ENCODE measurements around the gene FGD2.

FGD2 gene

GRCh38 chr6:37056112-37056403 lies 50.6 kb downstream of the FGD2 start:
- H3F3A ChIP-seq (ENCODE audit: insufficient read depth, low read length) = no peaks in the 10 kb centered on the region
- H3K9ac ChIP-seq (ENCODE audit: low read length) = no peak overlapping the region
- no peaks in the 10 kb centered on the region for H3K9me3 ChIP-seq (ENCODE audit: low read length)
- H3K36me3 ChIP-seq (ENCODE audit: insufficient read depth, low read length) = no peaks in the 10 kb centered on the region
- H3K27ac ChIP-seq (ENCODE audit: low read depth, low read length, poor library complexity, severe bottlenecking) = no peak overlapping the region
- H3K4me3 ChIP-seq (ENCODE audit: low read depth, low read length, poor library complexity, severe bottlenecking) = no peak overlapping the region
- H4K20me1 ChIP-seq (ENCODE audit: insufficient read depth, low read length) = no peaks in the 10 kb centered on the region
- no peak overlapping the region for H3K4me2 ChIP-seq (ENCODE audit: low read length)
- H3K27me3 ChIP-seq (ENCODE audit: insufficient read depth, low read length) = no peaks in the 10 kb centered on the region
- H3K9me2 ChIP-seq (ENCODE audit: low read depth, low read length) = no peaks in the 10 kb centered on the region
- peaks cover 44% of the 10 kb centered on the region for H3K4me1 ChIP-seq (ENCODE audit: insufficient read depth, low read length, severe bottlenecking)
- H2AFZ ChIP-seq (ENCODE audit: low read length) = no peak overlapping the region
- no peaks in the 10 kb centered on the region for H3K79me2 ChIP-seq (ENCODE audit: insufficient read depth, low read length)
- TF ChIP-seq CTCF (IDR thresholded peaks at IDR 0.05; ENCODE audit: low read length) (no peak), EZH2 (IDR thresholded peaks at IDR 0.05; ENCODE audit: borderline replicate concordance, low read length) (no peak)

DNA sequence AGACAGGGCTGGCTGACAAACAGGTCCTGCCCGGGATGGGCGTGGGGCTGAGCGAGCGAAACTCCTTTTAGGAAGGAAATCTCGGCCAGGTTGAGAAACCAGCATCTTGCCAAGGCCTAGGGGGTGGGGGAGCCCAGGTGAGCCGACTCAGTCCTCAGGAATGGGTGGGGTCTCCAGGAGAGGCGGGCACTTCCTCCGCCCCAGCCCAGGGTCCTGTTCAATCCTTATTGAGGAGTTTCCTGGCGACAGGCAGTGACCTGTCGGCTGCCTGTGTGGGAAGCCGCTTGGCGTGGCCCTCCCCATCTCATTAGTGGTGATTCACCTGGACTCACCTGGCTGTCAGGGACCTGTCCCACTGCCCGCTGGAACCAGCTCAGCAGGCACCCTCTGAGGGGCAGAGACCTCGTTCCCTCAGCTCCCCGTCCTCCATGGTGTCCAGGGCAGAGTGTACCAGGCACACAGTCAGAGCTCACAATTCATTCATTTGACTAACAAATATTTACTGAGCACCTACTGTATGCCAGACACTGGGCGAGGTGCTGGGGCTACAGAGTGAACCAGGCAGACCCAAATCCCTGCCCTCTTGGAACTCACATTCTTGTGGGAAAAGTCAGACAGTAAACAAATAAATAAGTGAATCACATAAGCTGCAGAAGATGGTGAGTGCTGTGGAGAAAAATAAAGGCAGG lies 51.1 kb downstream of the FGD2 start:
- TF ChIP-seq CTCF (IDR thresholded peaks at IDR 0.05; ENCODE audit: low read length) (no peak), EZH2 (IDR thresholded peaks at IDR 0.05; ENCODE audit: borderline replicate concordance, low read length) (no peak)
- H3K9me2 ChIP-seq (ENCODE audit: low read depth, low read length) = no peaks in the 10 kb centered on the region
- no peaks in the 10 kb centered on the region for H3K36me3 ChIP-seq (ENCODE audit: insufficient read depth, low read length)
- H3K9ac ChIP-seq (ENCODE audit: low read length) = no peak overlapping the region
- H3K4me2 ChIP-seq (ENCODE audit: low read length) = no peak overlapping the region
- H3K27ac ChIP-seq (ENCODE audit: low read depth, low read length, poor library complexity, severe bottlenecking) = no peak overlapping the region
- no peaks in the 10 kb centered on the region for H3K9me3 ChIP-seq (ENCODE audit: low read length)
- H3K27me3 ChIP-seq (ENCODE audit: insufficient read depth, low read length) = no peaks in the 10 kb centered on the region
- H2AFZ ChIP-seq (ENCODE audit: low read length) = no peak overlapping the region
- H3K4me1 ChIP-seq (ENCODE audit: insufficient read depth, low read length, severe bottlenecking) = peaks cover 44% of the 10 kb centered on the region
- no peaks in the 10 kb centered on the region for H3F3A ChIP-seq (ENCODE audit: insufficient read depth, low read length)
- no peak overlapping the region for H3K4me3 ChIP-seq (ENCODE audit: low read depth, low read length, poor library complexity, severe bottlenecking)
- no peaks in the 10 kb centered on the region for H4K20me1 ChIP-seq (ENCODE audit: insufficient read depth, low read length)
- no peaks in the 10 kb centered on the region for H3K79me2 ChIP-seq (ENCODE audit: insufficient read depth, low read length)

GRCh38 chr6:37057128-37057471 lies 51.6 kb downstream of the FGD2 start:
- TF ChIP-seq CTCF (IDR thresholded peaks at IDR 0.05; ENCODE audit: low read length) = no peak
- no peak for TF ChIP-seq EZH2 (IDR thresholded peaks at IDR 0.05; ENCODE audit: borderline replicate concordance, low read length)
- Histone ChIP-seq H3K9me2 (ENCODE audit: low read depth, low read length) (no peaks in the 10 kb centered on the region), H3K27me3 (ENCODE audit: insufficient read depth, low read length) (no peaks in the 10 kb centered on the region), H3K9me3 (ENCODE audit: low read length) (no peaks in the 10 kb centered on the region), H4K20me1 (ENCODE audit: insufficient read depth, low read length) (no peaks in the 10 kb centered on the region), H3F3A (ENCODE audit: insufficient read depth, low read length) (no peaks in the 10 kb centered on the region), H2AFZ (ENCODE audit: low read length) (no peak overlapping the region), H3K79me2 (ENCODE audit: insufficient read depth, low read length) (no peaks in the 10 kb centered on the region), H3K4me1 (ENCODE audit: insufficient read depth, low read length, severe bottlenecking) (peaks cover 44% of the 10 kb centered on the region), H3K36me3 (ENCODE audit: insufficient read depth, low read length) (no peaks in the 10 kb centered on the region), H3K27ac (ENCODE audit: low read depth, low read length, poor library complexity, severe bottlenecking) (no peak overlapping the region), H3K9ac (ENCODE audit: low read length) (no peak overlapping the region), H3K4me2 (ENCODE audit: low read length) (no peak overlapping the region), H3K4me3 (ENCODE audit: low read depth, low read length, poor library complexity, severe bottlenecking) (no peak overlapping the region)

All from OCI-LY1 (cell line).